ENCODE data around the gene SLC25A30. TPM values are rescaled to one million over a fixed set of nuclear protein-coding genes. Genes with fewer than 3 reads are reported as not detected.
"Not testable (repeated sequence)": the region's sequence is repeated elsewhere in the genome, so short reads cannot be mapped to it uniquely, and the experiment has no call there.

SLC25A30 gene
- total RNA-seq, 1 donor from 2014 or later = 21.9 TPM

GRCh38 chr13:45385907-45386553, 32.1 kb downstream of the SLC25A30 start:
- Mint-ChIP-seq H3K36me3 (ENCODE audit: low read depth, unreplicated experiment) (peaks cover 17% of the 10 kb centered on the region), H3K4me1 (ENCODE audit: unreplicated experiment) (no peaks in the 10 kb centered on the region), H3K9me3 (ENCODE audit: unreplicated experiment) (no peaks in the 10 kb centered on the region), H3K4me3 (ENCODE audit: unreplicated experiment) (no peak overlapping the region), H3K27ac (ENCODE audit: unreplicated experiment) (no peak overlapping the region), H3K27me3 (ENCODE audit: unreplicated experiment) (peaks cover 3% of the 10 kb centered on the region)
- DNase-seq (ENCODE audit: low spot score) = no peak
- no peak for TF ChIP-seq CTCF (IDR thresholded peaks at IDR 0.05; ENCODE audit: unreplicated experiment)

GRCh38 chr13:45385320-45385719, 32.9 kb downstream of the SLC25A30 start:
- Mint-ChIP-seq H3K4me1 (ENCODE audit: unreplicated experiment) (no peaks in the 10 kb centered on the region), H3K9me3 (ENCODE audit: unreplicated experiment) (no peaks in the 10 kb centered on the region), H3K4me3 (ENCODE audit: unreplicated experiment) (no peak overlapping the region), H3K27me3 (ENCODE audit: unreplicated experiment) (no peaks in the 10 kb centered on the region), H3K27ac (ENCODE audit: unreplicated experiment) (no peak overlapping the region), H3K36me3 (ENCODE audit: low read depth, unreplicated experiment) (peaks cover 17% of the 10 kb centered on the region)
- no peak for TF ChIP-seq CTCF (IDR thresholded peaks at IDR 0.05; ENCODE audit: unreplicated experiment)
- no peak for DNase-seq (ENCODE audit: low spot score)

- Mint-ChIP-seq H3K4me1 (ENCODE audit: unreplicated experiment) (no peaks in the 10 kb centered on the region), H3K27ac (ENCODE audit: unreplicated experiment) (no peak overlapping the region), H3K27me3 (ENCODE audit: unreplicated experiment) (no peaks in the 10 kb centered on the region), H3K4me3 (ENCODE audit: unreplicated experiment) (peak overlapping the region; percentile 39), H3K36me3 (ENCODE audit: low read depth, unreplicated experiment) (peaks cover 17% of the 10 kb centered on the region), H3K9me3 (ENCODE audit: unreplicated experiment) (no peaks in the 10 kb centered on the region)
- no peak for DNase-seq (ENCODE audit: low spot score)
- TF ChIP-seq CTCF (IDR thresholded peaks at IDR 0.05; ENCODE audit: unreplicated experiment) = no peak
These were observed 33.5 kb downstream of the SLC25A30 start for GRCh38 chr13:45384474-45385174.

GRCh38 chr13:45382739-45383138, 35.4 kb downstream of the SLC25A30 start:
- H3K4me3 Mint-ChIP-seq (ENCODE audit: unreplicated experiment) = not testable (repeated sequence)

GRCh38 chr13:45381196-45381595, 37.0 kb downstream of the SLC25A30 start:
- Mint-ChIP-seq H3K4me1 (ENCODE audit: unreplicated experiment) (no peaks in the 10 kb centered on the region), H3K4me3 (ENCODE audit: unreplicated experiment) (no peak overlapping the region), H3K9me3 (ENCODE audit: unreplicated experiment) (no peaks in the 10 kb centered on the region), H3K27ac (ENCODE audit: unreplicated experiment) (no peak overlapping the region), H3K27me3 (ENCODE audit: unreplicated experiment) (no peaks in the 10 kb centered on the region), H3K36me3 (ENCODE audit: low read depth, unreplicated experiment) (peaks cover 6% of the 10 kb centered on the region)
- TF ChIP-seq CTCF (IDR thresholded peaks at IDR 0.05; ENCODE audit: unreplicated experiment) = no peak
- DNase-seq (ENCODE audit: low spot score) = no peak

More at GRCh38 chr13:45382739-45383138, 35.4 kb downstream of the SLC25A30 start:
- not testable (repeated sequence) for H3K9me3 Mint-ChIP-seq (ENCODE audit: unreplicated experiment); H3K27me3 Mint-ChIP-seq (ENCODE audit: unreplicated experiment); H3K4me1 Mint-ChIP-seq (ENCODE audit: unreplicated experiment); DNase-seq (ENCODE audit: low spot score); H3K27ac Mint-ChIP-seq (ENCODE audit: unreplicated experiment)
- H3K36me3 Mint-ChIP-seq (ENCODE audit: low read depth, unreplicated experiment) = peaks cover 15% of the 10 kb centered on the region

- not testable (repeated sequence) for H3K36me3 Mint-ChIP-seq (ENCODE audit: low read depth, unreplicated experiment); H3K27ac Mint-ChIP-seq (ENCODE audit: unreplicated experiment); H3K4me1 Mint-ChIP-seq (ENCODE audit: unreplicated experiment); H3K27me3 Mint-ChIP-seq (ENCODE audit: unreplicated experiment); DNase-seq (ENCODE audit: low spot score); H3K4me3 Mint-ChIP-seq (ENCODE audit: unreplicated experiment); H3K9me3 Mint-ChIP-seq (ENCODE audit: unreplicated experiment)
These were observed 37.5 kb downstream of the SLC25A30 start for GRCh38 chr13:45380708-45381107.

GRCh38 chr13:45379516-45379915, 38.7 kb downstream of the SLC25A30 start:
- not testable (repeated sequence) for H3K27me3 Mint-ChIP-seq (ENCODE audit: unreplicated experiment); H3K36me3 Mint-ChIP-seq (ENCODE audit: low read depth, unreplicated experiment); DNase-seq (ENCODE audit: low spot score); H3K9me3 Mint-ChIP-seq (ENCODE audit: unreplicated experiment); H3K27ac Mint-ChIP-seq (ENCODE audit: unreplicated experiment); H3K4me1 Mint-ChIP-seq (ENCODE audit: unreplicated experiment); H3K4me3 Mint-ChIP-seq (ENCODE audit: unreplicated experiment)

GRCh38 chr13:45378786-45379185, 39.4 kb downstream of the SLC25A30 start:
- not testable (repeated sequence) for H3K36me3 Mint-ChIP-seq (ENCODE audit: low read depth, unreplicated experiment); H3K27me3 Mint-ChIP-seq (ENCODE audit: unreplicated experiment); H3K9me3 Mint-ChIP-seq (ENCODE audit: unreplicated experiment); H3K27ac Mint-ChIP-seq (ENCODE audit: unreplicated experiment); H3K4me1 Mint-ChIP-seq (ENCODE audit: unreplicated experiment); DNase-seq (ENCODE audit: low spot score); H3K4me3 Mint-ChIP-seq (ENCODE audit: unreplicated experiment)

All from endothelial cell (in vitro differentiated cells).